Measurements from ENCODE around the gene ANGPTL2.
"Not testable (repeated sequence)": the region's sequence is repeated elsewhere in the genome, so short reads cannot be mapped to it uniquely, and the experiment has no call there.

Gene ANGPTL2

DNA sequence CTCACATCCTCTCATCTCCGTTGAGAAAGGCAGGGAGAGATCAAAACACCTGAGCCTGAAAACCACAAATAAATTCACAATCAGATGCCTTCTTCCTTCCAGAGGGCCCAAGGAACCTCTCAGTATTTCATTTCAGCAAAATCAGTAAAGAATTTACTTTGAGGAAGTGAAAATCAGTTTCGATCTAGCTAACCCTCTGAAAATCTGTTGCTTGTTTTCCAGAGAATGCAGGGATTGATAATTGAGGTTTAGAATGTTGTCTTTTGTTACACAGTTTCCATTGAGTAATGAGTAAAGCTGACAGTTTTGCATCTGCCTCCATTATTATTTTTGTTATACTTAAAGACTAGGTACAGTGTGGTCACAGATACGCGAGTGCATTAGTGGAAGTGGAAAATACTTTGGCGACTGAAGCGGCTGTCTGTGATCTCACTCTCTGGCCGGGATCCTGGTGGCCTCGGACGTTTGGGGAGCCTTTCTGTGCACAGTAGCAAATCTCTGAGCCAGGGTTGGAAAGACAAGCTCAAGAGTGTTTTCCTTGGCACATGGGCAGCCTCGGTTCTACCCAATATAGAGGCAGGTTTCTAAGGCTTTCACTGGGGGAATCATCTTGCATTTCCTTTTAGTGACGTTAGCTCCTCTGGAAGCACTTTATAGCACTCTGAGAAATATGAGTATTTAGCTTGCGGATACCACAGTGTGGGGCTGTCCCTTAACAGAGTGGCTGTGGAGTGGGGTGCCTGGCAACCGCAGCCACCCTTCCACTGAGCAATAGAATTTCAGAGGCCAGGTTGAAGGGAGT lies 32.2 kb upstream of the ANGPTL2 start:
- peak; percentile 72 for DNase-seq (ENCODE audit: low read depth)

DNA sequence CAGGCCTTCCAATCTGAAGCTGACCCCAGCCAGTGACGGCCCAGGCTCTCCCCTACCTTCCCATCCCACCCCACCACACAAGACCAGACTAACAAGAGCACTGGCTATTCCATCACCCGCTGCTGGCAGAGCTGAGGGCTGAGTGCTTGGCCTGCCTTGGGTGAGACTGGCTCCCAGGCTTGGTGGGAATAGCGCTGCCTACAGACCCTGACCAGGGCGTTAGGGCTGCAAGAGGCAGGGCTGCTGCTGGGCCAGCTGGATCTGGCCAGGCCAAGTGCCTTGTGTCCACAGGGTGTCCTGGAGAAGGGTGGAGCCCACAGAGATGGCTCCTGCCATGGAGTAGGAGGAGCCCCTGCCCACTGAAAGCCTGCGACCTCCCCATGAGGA lies 31.6 kb upstream of the ANGPTL2 start:
- no peak for DNase-seq (ENCODE audit: low read depth)

DNA sequence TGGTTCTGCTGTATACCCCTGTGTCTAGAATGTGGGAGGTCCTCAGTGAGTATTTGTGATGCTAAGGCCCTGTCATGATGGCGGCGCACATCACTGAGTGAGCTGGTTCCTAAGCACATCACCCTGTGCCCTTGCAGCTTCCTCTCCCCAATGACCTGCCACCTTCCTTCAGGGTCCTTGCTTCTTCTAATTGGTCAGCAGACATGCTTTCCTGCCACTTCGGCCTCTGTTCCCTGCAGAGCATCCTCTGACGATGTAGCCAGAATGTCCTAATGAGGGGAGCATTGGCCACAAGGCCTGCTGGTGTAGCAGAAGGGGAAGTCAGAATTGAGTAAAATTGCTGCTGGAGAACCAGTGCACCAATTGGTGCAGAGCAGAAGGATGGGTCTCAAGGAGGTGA lies 31.1 kb upstream of the ANGPTL2 start:
- DNase-seq (ENCODE audit: low read depth), result no peak

DNA sequence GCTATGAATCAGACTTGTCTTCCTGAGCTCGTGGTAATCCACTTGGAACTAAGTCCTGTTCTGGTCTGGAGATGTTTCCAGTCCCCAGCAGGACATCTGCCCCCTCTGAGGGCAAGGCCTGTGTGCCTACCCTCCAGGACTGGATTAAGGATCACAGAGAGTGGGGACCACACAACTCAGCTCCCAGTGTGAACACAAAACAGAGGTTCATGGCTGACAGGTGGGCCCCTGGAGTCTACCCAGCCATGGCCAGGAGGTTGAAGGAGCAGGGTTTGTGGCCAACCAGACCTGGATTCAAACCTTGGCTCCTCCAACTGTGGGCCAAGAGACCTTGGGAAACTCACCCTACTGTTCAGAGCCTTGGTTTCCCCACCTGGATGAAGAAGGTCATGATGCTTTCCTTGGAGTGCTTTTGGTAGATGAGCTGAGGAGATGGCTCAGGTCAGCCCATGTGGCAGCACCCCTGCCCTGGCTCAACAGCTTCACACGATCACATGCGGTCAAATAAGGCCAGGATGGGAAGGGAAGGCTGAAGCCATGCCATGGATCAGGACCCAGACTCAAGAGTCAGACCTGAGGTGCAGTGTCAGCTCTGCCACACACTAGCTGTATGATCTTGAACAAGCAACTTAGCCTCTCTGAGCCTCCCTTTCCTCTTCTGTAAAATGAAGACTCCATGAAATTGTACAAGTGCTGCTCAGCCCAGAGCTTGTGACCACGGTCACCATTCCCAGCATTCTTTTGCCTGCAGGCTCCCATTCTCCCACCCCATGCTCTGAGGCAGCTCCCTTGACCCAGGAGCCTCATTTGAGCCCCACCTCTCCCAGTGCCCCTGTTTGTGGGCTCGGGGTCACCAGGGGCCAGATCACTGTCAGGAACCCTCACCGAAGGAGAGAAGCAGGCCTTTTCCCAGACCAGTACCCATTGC lies 27.3 kb upstream of the ANGPTL2 start:
- DNase-seq (ENCODE audit: low read depth), result no peak

DNA sequence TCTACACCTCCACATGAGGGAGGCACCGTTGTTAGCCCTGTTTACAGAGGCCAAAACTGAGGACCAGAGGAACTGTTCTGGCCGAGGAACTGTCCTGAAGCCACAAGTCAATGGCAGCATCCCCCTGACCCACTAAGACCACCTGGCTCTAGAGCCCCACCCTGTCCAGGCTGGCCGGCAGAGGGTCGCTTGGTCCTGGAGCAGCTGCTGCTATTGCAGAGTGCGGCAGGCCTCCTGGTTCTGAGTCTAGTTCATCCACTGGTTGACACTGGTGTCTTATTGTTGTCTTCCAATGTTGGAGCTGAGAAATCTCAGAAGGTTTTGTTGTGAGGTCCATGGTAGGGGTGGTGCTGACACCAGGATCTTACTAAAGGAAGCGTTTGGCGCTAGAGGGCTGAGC lies 26.6 kb upstream of the ANGPTL2 start:
- no peak for DNase-seq (ENCODE audit: low read depth)

DNA sequence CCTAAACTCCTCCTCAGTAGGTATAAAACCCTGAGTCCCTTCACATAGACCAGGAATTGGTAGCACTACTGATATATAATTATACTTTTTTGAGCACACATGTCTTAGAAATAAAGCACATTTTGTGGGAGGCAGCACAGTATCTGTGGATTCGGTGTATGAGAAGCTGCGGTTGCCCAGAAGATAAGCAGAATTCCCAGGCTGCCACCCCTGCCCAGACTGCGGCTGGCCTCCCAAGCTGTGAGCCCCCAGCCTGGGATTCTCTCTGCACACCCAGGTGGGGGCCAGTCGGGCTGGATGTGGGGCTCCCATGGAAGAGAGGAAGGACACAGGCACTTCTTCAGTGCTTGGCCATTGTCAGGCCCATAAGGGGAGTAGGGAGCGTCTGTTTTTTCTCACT lies 25.6 kb upstream of the ANGPTL2 start:
- DNase-seq (ENCODE audit: low read depth), result no peak

DNA sequence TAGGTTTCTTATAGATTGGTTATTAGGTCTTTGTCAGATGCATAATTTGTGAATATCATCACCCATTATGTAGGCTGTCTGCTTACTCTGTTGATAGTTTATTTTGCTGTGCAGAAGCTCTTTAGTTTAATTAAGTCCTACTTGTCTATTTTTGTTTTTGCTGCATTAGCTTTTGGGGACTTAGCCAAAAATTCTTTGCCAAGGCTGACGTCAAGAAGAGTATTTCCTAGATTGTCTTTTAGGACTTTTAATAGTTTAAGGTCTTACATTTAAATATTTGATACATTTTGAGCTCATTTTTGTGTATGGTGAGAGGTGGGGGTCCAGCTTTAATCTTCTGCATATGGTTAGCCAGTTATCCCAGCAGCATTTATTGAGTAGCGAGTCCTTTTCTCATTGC lies 24.8 kb upstream of the ANGPTL2 start:
- no peak for DNase-seq (ENCODE audit: low read depth)

DNA sequence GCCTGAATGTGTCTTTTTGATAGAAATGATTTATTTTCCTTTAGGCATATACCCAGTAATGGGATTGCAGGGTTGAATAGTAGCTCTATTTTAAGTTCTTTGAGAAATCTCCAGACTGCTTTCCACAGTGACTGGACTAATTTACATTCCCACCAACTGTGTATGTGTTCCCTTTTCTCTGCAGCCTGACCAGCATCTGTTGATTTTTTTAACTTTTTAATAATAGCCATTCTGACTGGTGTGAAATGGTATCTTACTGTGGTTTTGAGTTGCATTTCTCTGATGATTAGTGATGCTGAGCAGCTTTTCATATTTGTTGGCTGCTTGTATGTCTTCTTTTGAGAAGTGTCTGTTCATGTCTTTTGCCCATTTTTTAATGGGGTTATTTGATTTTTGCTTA lies 24.4 kb upstream of the ANGPTL2 start:
- DNase-seq (ENCODE audit: low read depth), result not testable (repeated sequence)

DNA sequence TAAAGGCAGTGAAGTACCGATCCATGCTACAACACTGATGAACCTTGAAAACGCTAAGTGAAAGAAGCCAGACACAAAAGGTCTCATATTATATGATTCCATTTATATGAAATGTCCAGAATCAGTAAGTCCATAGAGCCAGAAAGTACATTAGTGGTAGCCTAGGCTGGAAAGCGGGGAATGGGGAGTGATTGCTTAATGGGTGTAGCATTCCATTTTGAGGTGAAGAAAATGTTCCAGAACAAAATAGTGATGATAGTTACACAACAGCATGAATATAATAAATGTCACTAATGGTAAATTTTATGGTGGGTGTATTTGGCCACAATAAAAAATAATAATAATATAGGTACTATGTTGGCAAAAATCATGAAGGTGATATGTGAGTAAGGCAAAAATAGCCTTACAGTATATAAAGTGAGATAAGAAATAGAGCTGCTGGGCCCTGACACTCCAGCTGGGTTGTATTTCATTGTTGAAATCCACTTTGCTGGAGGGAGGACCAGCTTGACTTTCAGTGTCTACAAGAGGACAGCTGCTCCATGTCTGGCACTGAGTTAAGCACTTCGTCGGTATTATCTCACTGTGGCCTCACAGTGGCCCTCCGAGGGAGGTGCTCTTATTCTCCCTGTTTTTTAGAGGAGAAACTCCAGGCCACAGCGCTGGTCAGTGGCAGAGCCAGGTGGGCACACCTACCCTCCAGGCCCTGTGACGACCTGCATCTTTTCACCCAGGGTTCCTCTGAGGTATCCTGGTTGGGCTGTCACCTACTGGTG lies 22.4 kb upstream of the ANGPTL2 start:
- no peak for DNase-seq (ENCODE audit: low read depth)

DNA sequence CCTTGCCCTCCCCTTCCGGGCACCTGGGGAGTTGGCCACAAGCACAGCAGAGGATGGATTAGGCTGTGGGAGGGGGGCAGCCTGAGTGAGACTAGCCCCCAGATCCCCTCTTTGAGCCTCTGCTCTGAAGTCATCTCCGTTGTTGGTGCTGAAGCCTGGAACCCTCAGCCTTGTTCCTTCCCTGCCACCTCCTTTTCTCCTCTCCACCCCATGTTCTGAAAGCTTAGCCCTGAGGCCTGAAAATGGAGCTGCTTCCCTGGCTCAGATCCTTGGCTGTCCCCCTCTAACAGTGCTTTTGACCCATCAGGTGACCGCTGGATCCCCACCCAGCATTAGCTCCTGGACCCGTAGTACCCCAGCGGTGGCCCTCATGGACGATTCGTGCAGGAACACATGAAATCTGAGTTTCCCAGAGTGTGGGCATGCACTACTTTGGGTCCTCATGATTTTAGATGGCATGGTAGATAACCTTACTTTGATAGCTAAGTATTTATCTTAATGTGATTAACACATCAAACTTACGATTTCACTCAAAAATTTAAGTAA lies 21.6 kb upstream of the ANGPTL2 start:
- no peak for DNase-seq (ENCODE audit: low read depth)

DNA sequence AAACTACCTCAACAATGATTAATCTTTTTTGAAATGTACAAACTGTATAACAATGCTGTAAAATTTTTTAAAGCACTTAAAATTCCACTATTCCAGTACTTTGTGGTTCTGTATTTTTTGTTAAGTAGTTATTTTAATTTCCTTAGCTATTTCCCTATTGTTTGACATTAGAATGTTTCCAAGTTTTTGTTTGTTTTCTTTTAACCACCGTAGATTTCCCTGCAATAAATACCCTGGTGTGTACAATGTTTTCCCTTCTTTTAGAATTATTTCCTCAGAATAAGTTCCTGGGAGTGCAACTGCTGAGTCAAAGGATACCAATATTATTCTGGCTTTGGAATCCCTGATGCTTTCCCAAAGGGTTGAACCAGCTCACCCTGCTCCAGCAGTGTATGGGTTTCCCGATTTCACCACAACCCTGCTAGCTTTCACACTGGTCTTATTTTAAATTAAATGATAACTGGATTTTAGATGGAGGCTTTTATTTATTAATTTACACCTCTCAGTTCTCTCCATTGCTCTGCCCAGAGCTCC lies 20.6 kb upstream of the ANGPTL2 start:
- no peak for DNase-seq (ENCODE audit: low read depth)

DNA sequence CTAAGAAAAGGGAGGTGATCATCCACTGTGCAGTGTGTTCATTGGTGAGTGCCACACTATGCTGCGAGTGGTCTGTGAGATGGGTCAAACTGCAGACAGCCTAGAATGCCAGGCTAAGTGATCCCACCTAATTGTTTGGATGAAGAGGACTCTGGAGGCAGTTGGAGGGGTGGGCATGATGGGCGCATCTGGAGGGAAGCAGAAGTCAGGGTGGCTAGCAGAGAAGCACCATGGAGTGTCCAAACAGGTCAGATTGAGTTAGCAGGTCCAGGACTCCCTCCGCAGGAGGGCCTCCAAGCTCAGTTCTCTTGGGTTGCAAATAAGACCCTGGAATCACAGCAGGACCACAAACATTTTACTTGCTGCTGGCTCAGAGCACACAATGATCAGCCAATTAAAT lies 19.9 kb upstream of the ANGPTL2 start:
- no peak for DNase-seq (ENCODE audit: low read depth)

DNA sequence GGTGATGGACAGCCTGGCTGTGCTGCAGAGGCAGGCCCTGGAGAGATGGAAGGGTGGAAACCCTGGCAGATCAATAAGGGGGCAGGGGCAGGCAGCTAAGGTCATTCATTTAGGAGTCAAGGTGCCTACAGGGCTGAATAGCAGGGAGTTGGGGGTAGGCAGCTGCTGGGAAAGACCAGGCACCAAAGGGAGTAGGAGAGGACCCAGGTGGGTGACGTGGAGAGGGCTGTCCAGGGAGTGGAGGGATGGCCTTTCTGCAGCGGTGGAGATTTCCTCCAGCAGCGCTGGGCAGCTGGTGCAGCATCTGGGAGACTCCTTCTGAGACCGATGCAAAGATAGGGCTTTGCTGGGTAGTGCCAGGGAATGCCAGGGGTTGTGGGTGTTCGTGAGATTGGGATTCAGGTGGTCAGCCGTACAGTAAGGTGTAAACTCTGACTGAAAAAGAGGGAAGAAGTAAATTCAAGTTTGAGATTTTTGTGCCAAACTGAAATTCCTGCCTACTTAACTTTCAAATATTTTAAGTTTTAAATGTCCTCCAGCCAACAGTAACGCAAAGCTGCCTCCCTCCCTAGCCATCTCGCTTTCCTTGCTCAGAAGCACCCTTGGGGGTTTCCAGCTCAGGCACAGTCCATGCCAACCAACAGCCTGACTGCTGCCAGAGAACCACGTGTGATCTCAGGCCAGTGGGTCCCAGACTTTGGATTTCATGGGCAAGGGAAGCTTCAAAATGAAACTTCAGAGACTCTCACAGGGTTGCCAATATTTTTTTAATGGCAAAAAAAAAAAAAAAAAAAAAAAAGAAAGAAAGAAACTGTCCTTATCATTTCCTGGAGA lies 18.6 kb upstream of the ANGPTL2 start:
- no peak for DNase-seq (ENCODE audit: low read depth)

DNA sequence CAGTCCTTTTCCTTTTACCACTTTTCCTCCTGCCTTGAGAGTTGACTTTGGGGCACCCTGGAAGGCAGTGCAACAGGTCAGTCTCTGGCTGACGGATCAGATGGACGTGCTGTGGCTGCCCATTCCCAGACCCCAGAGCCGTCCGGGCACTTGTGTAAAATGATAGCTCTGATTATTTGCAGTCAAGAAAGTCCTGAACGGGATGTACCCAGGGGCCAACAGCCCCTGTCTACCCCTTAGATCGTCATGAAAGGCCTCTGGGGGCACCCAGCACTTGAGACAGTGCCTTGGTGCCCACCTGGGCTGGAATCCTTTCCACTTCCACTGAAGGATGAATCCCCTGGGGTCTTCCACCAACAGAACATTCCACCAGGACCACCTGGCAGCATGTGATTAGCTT lies 17.7 kb upstream of the ANGPTL2 start:
- no peak for DNase-seq (ENCODE audit: low read depth)

DNA sequence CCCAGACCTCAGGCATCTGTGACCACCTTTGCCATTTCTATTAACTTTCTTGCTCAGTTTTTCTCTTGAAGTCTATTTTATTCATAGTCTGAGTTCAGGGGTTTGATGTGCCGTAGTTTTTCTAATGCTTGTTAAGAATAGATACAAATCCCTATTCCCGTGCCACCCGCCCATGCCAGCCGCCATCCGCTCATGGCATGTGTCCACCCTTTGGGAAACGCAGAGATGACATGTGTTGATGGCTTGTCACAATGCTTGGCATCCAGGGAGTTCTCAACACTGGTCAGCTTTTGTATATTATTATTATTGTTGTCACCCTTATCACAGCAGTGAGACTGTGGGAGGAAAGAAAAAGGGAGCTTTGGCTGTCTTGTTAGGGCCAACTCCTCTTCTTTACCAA lies 17.3 kb upstream of the ANGPTL2 start:
- no peak for DNase-seq (ENCODE audit: low read depth)

DNA sequence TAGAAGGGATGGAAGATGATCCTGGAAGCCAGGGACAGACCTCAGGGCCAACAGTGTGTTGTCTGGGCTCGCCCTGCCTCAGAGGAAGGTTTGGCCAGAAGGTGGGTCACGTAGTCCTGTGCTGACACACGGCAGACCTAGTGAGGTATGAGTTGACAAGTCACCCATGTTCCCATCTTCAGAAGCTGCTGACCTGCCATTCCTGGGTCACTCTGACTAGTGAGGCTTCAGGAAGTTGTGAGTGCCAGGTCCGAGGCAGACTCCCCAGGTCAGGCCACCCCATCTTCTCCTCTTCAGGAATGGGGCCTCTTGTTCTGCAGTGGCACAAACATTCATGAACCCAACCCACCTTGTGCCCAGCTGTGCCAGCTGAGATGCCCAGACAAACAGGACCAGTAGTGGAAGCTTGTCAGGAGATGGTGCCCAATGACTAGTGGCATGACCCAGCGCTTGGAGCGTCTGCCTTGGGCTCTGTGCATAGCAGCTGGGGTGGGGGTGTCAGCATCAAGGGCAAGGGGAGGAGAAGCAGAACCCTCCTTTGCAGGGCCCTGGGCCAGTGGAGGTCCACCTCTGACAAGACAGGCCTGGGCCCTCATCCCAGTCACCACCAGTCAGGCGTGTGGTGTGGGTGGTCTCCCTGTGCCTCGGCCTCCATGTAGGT lies 16.8 kb upstream of the ANGPTL2 start:
- no peak for DNase-seq (ENCODE audit: low read depth)

DNA sequence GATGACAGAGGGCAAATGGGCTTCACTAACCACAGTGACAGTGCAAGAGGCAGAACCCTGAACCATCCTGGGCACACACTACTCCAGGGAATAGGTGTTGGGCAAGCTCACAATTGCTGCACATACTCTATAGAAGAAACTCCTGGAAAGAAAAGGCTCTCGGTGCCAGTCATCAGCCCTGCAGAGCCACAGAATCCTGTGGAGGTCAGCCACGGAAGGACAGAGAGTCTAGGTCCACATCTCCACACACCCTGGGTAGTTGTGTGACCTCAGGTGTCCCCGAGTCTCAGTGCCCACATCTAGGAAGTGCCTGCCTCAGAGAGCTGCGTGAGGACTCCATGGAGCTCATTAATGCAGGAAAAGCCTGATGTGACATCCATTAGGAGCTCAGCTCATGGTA lies 16.0 kb upstream of the ANGPTL2 start:
- no peak for DNase-seq (ENCODE audit: low read depth)

DNA sequence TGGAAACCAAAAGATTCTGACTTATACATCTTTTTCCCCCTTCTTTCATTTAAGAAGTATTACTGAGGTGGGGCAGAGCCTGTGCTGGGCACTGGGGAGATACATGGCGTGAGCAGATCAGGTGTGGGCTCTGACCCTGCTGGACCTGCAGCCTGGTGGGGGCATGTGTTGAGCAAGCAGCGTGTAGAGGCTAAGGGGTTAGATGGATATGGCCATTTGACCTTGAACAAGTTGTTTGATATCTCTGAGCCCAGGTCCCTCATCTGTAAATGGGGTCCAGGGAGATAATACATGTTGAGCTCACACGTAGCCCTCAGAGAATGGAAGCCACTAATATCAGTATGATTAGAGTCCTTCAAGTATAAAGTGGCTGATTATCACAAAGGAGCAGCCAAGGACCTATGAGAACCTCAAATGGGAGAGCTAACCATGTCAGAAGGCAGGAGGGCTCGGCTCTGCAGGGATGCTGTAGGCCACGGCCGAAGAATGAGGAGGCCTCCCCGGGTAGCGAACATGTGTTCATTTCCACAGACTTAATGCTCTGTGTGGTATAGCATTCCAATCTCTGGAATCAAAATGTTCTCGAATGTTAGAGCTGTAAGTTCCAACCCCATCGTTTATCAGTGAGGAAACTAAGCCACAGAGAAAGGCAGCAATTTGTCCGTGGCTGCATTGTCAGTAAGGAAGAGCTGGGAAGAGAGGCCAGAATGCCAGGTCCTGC lies 15.4 kb upstream of the ANGPTL2 start:
- no peak for DNase-seq (ENCODE audit: low read depth)

DNA sequence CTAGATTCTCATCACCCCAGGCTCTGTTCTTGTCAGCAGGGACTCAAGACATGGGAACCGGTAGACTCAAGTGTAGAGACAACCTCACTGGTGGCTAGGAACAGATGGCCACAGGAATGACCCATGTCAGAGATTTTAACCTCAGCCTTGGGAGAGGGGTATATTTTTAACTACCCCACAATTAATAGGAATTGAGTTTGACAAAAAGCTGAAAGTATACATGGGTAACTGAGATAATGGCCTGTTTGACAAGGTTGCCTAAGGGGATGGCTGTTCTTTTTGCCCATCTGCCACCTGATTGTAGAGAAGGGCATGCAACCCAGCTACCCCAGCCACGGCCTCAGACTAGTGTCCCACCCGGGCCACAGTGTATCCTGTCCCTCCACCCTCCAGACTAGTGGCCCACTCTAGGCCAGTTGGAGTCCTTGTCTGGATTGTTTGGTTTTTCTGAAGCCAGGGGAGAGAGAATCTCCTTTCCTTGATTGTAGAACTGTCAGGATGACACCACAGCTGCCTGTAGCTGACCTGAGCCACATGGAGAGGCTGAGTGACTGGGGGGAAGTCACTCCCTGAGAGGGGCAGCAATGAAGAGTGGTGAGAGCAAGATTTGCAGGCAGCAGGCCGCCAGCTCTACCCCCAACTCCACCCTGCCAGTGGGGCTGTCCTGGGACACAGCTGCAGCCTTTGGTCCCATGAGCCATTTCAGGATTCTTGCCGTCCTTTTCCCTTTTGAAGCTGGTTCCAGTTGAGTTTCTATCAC lies 14.6 kb upstream of the ANGPTL2 start:
- no peak for DNase-seq (ENCODE audit: low read depth)

Measured in iris pigment epithelial cell (primary cell).